ENCODE results near the gene GTF2H4. TPM values are rescaled to one million over a fixed set of nuclear protein-coding genes. Genes with fewer than 3 reads are reported as not detected.

The GTF2H4 gene
- total RNA-seq, 1 donor: 10.9 TPM

DNA sequence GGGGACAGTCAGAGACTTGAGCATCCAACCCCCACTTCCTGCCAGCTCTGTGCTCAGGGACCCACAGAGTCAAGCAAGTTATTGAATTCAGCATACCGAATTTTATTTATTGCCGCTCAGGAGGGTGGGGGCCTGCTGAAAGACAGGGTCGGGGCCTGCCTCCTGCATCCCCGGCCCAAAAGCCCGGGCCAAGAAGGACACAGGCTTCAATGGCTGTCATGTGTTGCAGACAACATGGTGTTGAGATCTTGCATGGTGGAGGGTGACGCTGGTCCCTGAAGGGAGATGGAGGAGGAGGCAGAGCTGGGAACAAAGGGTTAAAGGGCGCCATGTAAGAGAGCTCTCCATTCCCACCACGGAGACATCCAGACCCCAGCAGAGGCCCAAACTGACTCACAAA is 23.3 kb downstream of the GTF2H4 start:
- no peak for DNase-seq (ENCODE audit: insufficient read length, low spot score, missing footprints)
- Histone ChIP-seq H3K79me2 (ENCODE audit: insufficient read depth, low read length) (no peaks in the 10 kb centered on the region), H2AFZ (ENCODE audit: low read length) (no peak overlapping the region), H3K9me3 (ENCODE audit: low read depth, low read length) (no peaks in the 10 kb centered on the region), H3K4me3 (ENCODE audit: insufficient read depth, low read length) (no peak overlapping the region), H3K4me1 (ENCODE audit: insufficient read depth, low read length) (no peaks in the 10 kb centered on the region), H3K36me3 (ENCODE audit: insufficient read depth, low read length) (peaks cover 2% of the 10 kb centered on the region), H3K4me2 (ENCODE audit: insufficient read depth, low read length) (no peak overlapping the region), H3K27ac (ENCODE audit: low read depth, low read length) (no peak overlapping the region), H4K20me1 (ENCODE audit: insufficient read depth, low read length) (no peaks in the 10 kb centered on the region), H3K27me3 (ENCODE audit: insufficient read depth, low read length) (no peaks in the 10 kb centered on the region)
- TF ChIP-seq, protein P1, sequence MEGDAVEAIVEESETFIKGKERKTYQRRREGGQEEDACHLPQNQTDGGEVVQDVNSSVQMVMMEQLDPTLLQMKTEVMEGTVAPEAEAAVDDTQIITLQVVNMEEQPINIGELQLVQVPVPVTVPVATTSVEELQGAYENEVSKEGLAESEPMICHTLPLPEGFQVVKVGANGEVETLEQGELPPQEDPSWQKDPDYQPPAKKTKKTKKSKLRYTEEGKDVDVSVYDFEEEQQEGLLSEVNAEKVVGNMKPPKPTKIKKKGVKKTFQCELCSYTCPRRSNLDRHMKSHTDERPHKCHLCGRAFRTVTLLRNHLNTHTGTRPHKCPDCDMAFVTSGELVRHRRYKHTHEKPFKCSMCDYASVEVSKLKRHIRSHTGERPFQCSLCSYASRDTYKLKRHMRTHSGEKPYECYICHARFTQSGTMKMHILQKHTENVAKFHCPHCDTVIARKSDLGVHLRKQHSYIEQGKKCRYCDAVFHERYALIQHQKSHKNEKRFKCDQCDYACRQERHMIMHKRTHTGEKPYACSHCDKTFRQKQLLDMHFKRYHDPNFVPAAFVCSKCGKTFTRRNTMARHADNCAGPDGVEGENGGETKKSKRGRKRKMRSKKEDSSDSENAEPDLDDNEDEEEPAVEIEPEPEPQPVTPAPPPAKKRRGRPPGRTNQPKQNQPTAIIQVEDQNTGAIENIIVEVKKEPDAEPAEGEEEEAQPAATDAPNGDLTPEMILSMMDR (IDR thresholded peaks at IDR 0.05; ENCODE audit: extremely low read depth, low read depth, low read length): no peak

- Histone ChIP-seq H3K4me2 (ENCODE audit: insufficient read depth, low read length) (no peak within 1 kb of the TSS), H3K4me3 (ENCODE audit: insufficient read depth, low read length) (no peak within 1 kb of the TSS), H3K79me2 (ENCODE audit: insufficient read depth, low read length) (no peaks in the 10 kb centered on the region), H3K27ac (ENCODE audit: low read depth, low read length) (no peak within 1 kb of the TSS), H3K27me3 (ENCODE audit: insufficient read depth, low read length) (peaks cover 2% of the 10 kb centered on the region), H3K4me1 (ENCODE audit: insufficient read depth, low read length) (no peaks in the 10 kb centered on the region), H4K20me1 (ENCODE audit: insufficient read depth, low read length) (no peaks in the 10 kb centered on the region), H2AFZ (ENCODE audit: low read length) (no peak within 1 kb of the TSS), H3K9me3 (ENCODE audit: low read depth, low read length) (no peaks in the 10 kb centered on the region), H3K36me3 (ENCODE audit: insufficient read depth, low read length) (no peaks in the 10 kb centered on the region)
- no peak for DNase-seq (ENCODE audit: insufficient read length, low spot score, missing footprints)
- TF ChIP-seq, protein P1 (IDR thresholded peaks at IDR 0.05; ENCODE audit: extremely low read depth, low read depth, low read length): no peak
These were observed 24.1 kb downstream of the GTF2H4 start, which contains the start of gene SFTA2 for GRCh38 chr6:30931969-30932645. Gene SFTA2, minus strand, starts transcription at chr6:30932170. Its CDS starts 74 bp downstream, at chr6:30932096.

- Histone ChIP-seq H4K20me1 (ENCODE audit: insufficient read depth, low read length) (no peaks in the 10 kb centered on the region), H3K4me3 (ENCODE audit: insufficient read depth, low read length) (no peak overlapping the region), H3K79me2 (ENCODE audit: insufficient read depth, low read length) (no peaks in the 10 kb centered on the region), H3K4me2 (ENCODE audit: insufficient read depth, low read length) (no peak overlapping the region), H2AFZ (ENCODE audit: low read length) (no peak overlapping the region), H3K9me3 (ENCODE audit: low read depth, low read length) (no peaks in the 10 kb centered on the region), H3K4me1 (ENCODE audit: insufficient read depth, low read length) (no peaks in the 10 kb centered on the region), H3K27ac (ENCODE audit: low read depth, low read length) (no peak overlapping the region), H3K27me3 (ENCODE audit: insufficient read depth, low read length) (peaks cover 4% of the 10 kb centered on the region), H3K36me3 (ENCODE audit: insufficient read depth, low read length) (no peaks in the 10 kb centered on the region)
- TF ChIP-seq, protein P1 (IDR thresholded peaks at IDR 0.05; ENCODE audit: extremely low read depth, low read depth, low read length): no peak
- DNase-seq (ENCODE audit: insufficient read length, low spot score, missing footprints): peak; percentile 66
These were observed 24.8 kb downstream of the GTF2H4 start for GRCh38 chr6:30932665-30933365.

GRCh38 chr6:30935018-30935417 is 27.0 kb downstream of the GTF2H4 start:
- Histone ChIP-seq H3K4me1 (ENCODE audit: insufficient read depth, low read length) (no peaks in the 10 kb centered on the region), H2AFZ (ENCODE audit: low read length) (no peak overlapping the region), H3K27me3 (ENCODE audit: insufficient read depth, low read length) (peaks cover 9% of the 10 kb centered on the region), H4K20me1 (ENCODE audit: insufficient read depth, low read length) (no peaks in the 10 kb centered on the region), H3K36me3 (ENCODE audit: insufficient read depth, low read length) (no peaks in the 10 kb centered on the region), H3K27ac (ENCODE audit: low read depth, low read length) (no peak overlapping the region), H3K4me3 (ENCODE audit: insufficient read depth, low read length) (no peak overlapping the region), H3K79me2 (ENCODE audit: insufficient read depth, low read length) (no peaks in the 10 kb centered on the region), H3K9me3 (ENCODE audit: low read depth, low read length) (no peaks in the 10 kb centered on the region), H3K4me2 (ENCODE audit: insufficient read depth, low read length) (no peak overlapping the region)
- no peak for DNase-seq (ENCODE audit: insufficient read length, low spot score, missing footprints)
- TF ChIP-seq, protein P1 (IDR thresholded peaks at IDR 0.05; ENCODE audit: extremely low read depth, low read depth, low read length): no peak
